HG03039 (cell line): Measurements from ENCODE around the gene RELL2.
A peak's percentile ranks its signal among the peaks of the same experiment; 100 is the strongest.

Experiments used
- ATAC-seq: cut with Tn5 transposase; IDR thresholded peaks from one replicate; pipeline ENCODE4 v1.9.1; 2021; ENCODE audit warnings: mild to moderate bottlenecking, moderate library complexity; ENCODE audit not compliant: unreplicated experiment

RELL2 gene

DNA sequence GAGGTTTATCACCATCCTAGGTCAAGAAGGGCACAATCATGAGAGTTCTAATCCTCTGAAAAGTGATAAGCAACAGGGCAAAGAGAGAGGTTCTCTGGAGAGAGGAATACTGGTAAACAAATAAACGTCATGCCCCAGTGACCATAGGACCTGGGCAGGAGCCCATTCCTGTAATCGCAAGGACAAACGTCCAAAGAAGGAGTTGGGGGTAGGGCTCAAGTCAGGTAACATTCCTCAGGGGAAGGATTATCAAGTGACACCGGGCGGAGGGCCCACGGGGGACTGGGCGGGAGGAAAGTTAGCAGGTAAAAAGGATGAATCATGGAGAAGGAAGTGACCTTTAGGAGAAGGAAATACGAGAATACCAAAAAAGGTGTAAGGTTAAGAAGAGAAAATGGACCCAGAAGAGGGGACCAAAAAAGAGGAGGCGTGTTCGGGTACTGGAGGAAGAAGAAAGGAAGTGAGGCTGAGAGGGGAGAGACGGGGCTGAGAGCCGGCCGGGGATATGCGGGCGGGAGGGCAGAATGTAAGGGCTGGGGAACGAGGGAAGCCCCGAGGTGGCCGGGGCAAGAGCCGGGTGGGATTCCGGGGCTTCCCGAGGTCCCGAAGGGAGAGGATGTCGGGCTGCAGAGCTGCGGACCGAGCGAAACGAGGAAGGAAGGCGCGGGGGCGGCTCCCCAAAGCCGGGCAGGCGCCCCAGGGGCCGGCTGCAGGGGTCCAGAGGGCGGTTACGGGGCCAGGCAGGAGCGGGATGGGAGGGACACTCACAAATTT lies 18.6 kb upstream of the RELL2 start:
- peak; percentile 16 for ATAC-seq

DNA sequence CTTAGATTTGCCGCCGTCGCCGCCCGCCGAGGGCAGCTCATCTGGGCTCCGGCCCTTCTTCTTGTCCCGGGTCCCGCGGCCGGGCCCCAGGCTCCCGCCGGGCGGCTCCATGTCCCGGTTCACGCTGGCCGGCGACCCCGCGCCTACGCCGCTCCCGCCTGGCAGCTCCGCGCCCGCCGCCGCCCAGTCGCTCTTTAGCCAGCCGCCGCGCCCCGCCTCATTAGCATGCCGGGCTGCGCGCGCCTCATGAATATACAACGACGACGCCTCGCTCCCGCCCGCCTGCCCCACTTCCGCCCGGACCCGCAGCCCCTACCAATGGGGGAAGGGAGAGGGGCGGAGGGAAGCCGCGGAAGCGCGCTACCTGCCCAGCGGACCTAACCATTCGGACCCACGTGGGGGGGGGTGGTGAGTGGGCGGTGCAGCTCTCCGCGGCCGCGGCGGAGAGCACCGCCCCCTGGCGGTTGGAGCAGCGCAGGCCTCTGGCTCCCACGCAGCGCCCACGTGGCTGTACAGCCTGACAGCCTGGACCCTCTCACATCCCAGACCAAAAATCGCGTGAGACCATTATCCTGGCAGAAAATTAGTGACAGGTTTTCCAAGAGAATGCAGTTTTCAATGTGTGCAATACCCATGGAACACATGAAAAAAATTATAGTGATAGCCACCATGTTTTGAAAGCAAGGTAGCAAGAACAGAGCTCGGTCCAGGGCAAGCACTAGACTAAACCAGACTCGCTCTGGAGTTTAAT lies 17.8 kb upstream of the RELL2 start, which contains the start of gene DIAPH1:
DIAPH1 (minus strand) TSS at position 197 of the 751 bp plus-strand sequence; CDS start at position 111, 86 bp downstream.
- ATAC-seq, result peak; percentile 77

GRCh38 chr5:141623186-141623585 lies 13.6 kb upstream of the RELL2 start:
- ATAC-seq, result peak; percentile 38

GRCh38 chr5:141623611-141624010 lies 13.2 kb upstream of the RELL2 start:
- no peak for ATAC-seq

DNA sequence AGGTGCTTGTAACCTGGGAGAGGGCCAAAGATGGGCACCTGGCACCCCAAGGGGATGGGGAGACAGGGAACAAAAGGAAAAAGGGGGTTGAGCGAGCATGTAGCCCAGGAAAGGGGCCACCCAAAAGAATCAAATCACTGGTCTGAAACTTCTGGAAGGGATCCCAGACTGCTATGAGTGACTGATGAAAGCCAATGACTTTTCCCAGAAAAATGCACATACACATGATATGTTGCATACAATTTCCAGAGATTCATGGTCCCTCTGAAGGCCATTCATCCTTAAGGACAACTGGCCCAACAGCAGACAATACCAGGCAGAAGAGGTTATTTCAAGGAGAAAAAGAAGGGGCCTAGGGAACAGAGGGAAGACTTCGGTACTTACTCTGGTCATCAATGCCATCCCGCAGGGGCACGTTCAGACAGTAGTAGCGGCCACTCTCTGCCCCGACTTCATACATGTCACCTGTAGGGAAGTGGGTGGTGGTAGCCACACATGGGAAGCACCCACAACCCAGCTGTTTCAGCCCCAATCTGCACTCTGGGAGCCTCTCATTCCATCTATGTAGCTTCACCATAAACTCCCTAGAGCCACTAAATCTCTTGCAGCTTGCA lies 8.5 kb upstream of the RELL2 start:
- ATAC-seq, result no peak

GRCh38 chr5:141630570-141631140 lies 6.1 kb upstream of the RELL2 start:
- ATAC-seq, result no peak

GRCh38 chr5:141632650-141633049 lies 4.1 kb upstream of the RELL2 start:
- no peak for ATAC-seq

DNA sequence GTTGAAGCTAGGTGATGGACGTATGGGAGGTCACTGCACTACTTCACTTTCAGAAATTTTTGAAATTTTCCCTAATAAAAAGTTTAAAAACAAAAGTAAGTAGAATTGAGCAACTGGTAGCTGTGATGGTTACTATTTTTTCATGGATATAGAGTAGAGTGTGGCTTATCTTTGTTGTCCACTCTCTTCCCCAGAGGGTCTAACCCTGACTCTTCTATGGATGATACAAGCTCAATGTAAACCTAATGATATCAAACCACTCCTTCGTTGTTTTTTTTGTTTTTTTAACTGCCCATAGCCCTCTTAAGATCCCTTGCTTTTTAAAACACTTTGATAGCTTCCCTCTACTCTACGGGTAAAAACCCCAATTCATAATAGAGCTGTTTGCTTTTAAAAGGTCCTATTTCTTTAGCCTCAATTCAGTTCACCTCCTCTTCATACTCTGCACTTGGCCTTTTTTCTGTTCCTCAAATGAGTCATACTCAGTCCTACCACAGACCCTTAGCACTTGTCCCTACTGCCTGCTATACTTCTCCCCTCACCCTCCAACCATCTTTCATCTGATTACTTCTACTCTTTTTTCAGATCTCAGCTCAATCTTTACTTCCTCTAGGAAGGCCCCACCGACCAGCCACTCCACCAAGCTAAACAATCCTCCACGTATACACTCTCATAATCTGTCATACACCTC lies 2.8 kb upstream of the RELL2 start:
- peak; percentile 63 for ATAC-seq

DNA sequence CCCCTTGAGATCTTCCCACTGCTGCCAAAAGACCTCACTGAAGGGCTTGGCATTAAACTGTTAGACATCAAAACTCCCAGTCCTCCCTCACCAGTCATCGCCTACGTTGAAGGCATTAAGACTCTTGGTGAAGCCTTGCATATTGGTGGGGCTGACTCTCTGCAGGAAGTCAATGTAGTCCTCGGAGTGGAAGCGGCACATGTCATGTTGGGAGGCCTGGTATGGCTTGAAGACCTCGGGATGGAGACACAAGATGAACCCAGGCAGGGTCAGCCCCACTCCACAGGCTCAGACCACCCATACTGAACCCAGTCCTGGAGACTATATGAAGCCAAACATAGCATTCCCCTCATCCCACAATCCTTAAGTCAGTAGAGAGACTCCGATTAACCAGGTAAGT lies 2.1 kb upstream of the RELL2 start:
- ATAC-seq, result no peak

DNA sequence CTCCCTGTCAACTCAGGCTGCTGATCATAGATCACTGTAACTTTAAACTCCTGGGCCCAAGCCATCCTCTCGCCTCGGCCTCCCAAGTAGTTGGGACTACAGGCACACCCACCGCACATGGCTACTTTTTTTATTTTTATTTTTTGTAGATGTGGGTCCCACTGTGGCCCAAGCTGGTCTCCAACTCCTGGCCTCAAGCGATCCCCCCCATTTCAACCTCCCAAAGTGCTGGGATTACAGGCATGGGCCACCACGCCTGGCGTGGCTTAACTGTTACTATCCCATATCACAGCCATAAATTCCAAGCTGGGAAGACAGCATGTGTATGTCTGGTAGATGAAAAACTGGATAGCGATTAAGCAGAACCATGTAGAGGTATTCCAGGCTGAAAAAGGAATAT lies 1.2 kb upstream of the RELL2 start:
- no peak for ATAC-seq

DNA sequence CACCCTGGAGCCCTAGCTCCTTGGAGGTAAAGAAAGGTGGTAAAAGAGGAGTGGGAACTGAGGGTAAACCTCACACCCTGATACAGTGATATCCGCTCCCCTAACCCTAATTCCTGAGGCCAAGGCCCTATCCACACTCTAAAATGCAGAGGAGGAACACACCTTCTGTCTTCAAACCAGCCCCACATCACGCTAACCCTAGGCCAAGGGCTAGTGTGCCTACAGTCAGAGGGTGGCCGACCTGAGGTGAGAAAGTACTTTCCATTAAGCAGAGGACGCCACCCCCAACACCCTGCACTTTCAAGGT lies 738 bp upstream of the RELL2 start:
- no peak for ATAC-seq

DNA sequence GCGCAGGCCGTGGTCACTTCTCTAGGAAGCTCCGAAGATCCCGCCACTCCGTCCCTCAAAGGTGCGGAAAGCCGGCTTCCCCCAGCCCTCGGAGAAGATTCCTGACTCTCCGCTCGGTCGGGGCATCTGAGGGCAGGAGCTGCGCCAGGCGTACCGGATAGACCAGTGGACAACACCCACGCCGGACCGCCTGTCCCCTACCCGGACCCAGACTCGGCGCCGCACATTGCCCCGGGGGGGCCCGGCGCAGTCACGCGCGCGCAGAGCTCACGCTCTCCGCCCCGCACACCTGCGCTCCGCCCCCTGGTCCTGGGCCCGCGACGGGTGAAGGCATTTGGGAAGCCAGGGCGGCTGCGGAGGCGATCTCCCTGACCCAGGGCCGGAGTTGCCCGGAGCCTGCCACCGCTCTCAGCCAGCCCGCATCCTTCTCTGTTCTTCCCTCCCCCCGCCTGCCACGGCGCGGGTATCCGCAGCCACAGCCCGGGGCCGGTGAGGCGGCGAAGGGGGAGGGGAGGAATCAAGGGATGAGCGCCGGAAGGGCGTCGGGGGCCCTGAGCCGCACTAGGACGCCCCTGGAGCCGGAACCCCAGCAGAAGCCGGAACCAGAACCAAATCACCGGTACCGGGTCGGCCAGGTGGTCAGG lies 448 bp downstream of the RELL2 start:
- peak; percentile 19 for ATAC-seq

DNA sequence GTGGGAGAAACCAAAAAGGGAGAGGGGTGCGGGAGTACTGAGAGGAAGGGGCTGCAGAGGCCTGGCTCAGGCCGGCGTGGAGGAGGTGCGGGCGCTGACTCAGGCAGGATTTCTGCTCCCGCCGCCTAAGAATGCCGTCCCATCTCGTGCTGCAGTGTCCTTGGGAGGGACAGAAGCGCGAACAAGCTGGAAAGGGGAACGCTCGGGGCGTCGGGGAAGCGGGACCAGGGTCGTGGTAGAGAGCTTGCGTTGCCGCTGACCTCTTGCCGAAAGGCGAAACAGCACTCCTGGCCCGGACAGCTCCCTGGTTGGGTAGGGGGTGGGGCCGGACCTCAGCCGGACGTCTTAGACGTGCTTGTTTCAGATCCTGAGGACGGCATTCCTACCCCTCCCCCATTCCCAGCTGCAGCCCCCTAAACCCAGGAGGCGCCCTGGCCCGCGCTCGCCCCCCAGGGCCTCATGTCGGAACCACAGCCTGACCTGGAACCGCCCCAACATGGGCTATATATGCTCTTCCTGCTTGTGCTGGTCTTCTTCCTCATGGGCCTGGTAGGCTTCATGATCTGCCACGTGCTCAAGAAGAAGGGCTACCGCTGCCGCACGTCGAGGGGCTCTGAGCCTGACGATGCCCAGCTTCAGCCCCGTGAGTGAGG lies 1.1 kb downstream of the RELL2 start:
- ATAC-seq, result no peak

GRCh38 chr5:141638771-141639170 lies 2.0 kb downstream of the RELL2 start:
- ATAC-seq, result no peak

GRCh38 chr5:141639357-141640050 lies 2.7 kb downstream of the RELL2 start:
- no peak for ATAC-seq

DNA sequence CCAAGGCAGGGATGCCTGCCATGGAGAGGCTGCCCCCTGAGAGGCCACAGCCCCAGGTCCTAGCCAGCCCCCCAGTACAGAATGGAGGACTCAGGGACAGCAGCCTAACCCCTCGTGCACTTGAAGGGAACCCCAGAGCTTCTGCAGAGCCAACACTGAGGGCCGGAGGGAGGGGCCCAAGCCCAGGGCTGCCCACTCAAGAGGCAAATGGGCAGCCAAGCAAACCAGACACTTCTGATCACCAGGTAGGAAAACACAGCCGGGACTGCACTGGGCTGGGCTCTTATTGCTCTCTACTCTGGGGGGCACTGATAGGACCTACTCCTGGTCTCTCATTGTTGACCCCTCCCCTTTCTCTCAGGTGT lies 3.2 kb downstream of the RELL2 start:
- no peak for ATAC-seq

DNA sequence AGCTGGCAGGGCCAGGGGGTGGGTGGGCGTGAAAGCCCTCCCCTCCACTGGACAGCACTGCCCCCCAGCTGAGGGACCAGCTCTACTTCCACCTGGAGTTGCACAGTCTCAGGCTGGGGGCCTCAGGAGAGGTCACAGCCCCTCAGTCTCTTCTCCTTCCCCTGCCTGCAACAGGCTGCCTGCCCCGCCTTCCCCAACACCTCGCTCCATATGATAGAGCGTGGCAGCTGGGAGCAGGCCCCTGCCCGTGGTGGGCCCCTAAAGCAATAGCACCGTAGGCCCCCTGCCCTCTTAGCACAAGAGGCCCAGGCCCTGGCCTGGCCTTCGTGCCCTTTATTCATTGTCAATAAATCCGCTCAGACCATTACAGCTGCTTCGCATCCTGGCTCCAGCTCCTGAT lies 3.9 kb downstream of the RELL2 start:
- ATAC-seq, result no peak

DNA sequence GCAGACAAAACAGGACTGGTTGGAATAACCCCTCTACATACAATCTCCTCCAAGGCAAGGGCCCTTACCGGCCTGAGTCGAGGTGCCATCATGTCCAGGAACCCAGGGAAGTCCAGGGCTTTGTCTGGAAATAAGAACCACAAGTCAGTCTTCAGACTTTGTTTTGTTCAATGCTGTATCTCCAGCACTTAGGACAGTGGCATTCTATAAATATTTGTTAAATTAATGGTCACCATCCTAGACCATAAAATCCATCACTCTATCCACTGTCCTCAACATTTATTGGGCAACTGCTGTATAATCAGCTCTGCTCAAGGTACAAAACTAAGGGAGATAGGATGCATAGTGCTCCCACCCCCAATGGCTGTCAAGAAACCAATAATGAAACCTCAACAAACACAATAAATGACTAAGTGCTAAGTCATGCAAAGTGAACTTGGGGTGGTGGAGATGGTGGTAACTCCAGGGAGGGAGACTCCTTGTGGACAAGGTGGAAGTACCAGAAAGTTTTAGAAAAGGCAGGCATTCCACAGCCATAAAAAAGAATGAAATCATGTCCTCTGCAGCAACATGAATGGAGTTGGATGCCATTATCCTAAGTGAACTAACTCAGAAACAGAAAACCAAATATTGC lies 5.0 kb downstream of the RELL2 start:
- peak; percentile 47 for ATAC-seq

DNA sequence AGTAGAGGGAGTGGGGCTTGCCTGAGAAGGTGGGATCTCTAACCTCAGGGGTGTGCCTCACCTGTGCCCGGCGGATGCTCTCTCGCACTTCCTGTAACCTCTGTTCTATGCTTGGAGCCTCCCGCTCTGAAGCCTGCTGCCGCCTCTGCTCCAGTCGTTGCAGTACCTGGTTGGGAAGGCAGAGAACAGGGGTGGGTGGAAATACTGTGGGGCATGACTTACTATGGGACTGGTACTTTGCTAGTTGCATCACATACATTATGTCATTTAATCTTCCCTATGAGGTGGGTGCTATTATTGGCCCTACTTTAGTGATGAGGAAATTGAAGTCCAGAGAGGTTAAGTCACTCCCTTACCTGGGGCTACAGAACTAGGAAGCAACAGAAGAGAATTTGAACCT lies 9.2 kb downstream of the RELL2 start:
- no peak for ATAC-seq
